C4-2B (cell line): ENCODE results near the gene CASP7.

Experiments used
- ZFX ChIP-seq: fragments of 450-650 bp; IDR thresholded peaks from 2 replicates; pipeline ENCODE4 v1.6.1; 2017
- TF ChIP-seq, protein P1 (sequence below): fragments of 450-650 bp; conservative IDR thresholded peaks from 2 replicates; pipeline ENCODE4 v1.5.1; 2017; ENCODE audit warnings: mild to moderate bottlenecking

DNA sequence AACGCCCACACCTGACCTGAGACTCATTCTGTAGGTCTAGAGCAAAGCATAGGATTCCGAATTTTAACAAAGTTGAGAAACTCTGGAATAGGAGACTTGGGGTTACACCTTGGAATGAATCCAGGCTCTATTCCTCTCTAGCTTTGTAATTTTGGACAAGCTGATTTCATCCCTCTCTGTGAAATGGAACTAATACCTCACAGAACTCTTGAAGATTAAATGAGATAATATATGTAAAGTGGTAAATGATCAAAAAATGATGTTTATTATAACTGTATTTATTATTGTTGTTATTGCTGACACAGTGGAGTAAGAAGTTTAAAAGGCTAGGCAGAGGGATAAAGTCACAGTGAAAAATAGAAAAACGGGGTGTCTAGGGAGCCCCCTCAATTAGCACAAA is 32.3 kb downstream of the CASP7 start:
- TF ChIP-seq, protein P1, sequence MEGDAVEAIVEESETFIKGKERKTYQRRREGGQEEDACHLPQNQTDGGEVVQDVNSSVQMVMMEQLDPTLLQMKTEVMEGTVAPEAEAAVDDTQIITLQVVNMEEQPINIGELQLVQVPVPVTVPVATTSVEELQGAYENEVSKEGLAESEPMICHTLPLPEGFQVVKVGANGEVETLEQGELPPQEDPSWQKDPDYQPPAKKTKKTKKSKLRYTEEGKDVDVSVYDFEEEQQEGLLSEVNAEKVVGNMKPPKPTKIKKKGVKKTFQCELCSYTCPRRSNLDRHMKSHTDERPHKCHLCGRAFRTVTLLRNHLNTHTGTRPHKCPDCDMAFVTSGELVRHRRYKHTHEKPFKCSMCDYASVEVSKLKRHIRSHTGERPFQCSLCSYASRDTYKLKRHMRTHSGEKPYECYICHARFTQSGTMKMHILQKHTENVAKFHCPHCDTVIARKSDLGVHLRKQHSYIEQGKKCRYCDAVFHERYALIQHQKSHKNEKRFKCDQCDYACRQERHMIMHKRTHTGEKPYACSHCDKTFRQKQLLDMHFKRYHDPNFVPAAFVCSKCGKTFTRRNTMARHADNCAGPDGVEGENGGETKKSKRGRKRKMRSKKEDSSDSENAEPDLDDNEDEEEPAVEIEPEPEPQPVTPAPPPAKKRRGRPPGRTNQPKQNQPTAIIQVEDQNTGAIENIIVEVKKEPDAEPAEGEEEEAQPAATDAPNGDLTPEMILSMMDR, result no peak
- no peak for TF ChIP-seq ZFX
